SK-N-DZ (cell line): Measurements from ENCODE around the gene NR2C1.

ENCODE experiments used
- DNase-seq: peaks from one replicate; pipeline ENCODE4 v3.0.0-alpha.2; 2015; ENCODE audit warnings: low spot score

Gene NR2C1

DNA sequence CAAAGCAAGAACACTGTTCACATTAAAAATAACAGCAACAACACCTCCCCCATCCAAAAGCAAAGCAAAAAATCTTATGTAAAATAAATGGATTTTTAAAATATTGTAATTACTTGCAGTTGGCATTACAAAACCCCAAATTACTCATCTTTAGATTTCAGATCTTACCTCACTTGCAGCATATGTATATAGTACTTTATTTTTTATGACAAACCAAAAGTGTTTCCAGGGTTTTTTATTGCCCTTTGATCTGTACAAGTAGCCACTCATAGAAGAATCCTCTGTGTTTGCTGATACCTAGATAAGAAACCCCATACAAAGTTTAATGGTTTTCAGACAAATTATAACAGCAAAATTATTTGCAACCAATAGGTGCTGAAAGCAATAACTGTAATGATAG is 12.2 kb upstream of the NR2C1 start:
- no peak for DNase-seq

DNA sequence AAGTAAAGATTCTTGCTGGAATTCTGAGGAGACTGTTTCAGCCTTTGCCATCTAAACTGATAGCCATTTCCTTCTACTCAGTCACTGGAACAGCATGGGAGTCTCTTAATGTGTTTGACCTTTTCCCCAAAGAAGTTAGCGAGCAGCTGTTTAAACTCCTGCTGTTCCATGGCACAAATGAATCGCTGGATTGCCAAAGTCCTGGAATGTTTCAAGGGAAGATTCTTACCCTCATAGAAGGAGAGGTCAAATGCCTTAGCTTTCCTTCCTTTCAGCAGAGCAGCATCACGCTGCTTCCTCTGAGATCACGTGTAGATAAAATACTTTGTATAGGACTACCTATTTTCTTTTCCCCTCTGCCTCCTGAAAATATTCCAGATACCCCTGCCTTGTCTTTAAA is 10.5 kb upstream of the NR2C1 start:
- DNase-seq: peak; percentile 31

DNA sequence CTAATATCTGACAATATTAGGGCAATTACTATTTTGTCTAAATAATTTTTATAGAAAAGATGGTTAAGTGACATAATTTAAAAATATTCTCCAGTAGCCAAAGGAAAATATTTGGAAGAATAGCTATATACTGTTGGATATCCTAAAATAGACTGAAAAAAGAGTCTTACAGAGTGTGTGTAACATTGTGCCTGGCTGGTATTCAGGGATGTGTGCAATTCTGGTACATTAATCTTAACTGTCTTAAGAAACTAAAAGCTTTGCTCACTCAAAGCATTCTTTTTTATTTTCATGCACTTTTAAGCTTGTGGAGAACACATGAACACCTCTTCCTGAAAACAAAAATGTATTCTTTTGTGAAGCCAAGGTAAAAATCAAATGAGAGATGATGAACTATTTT is 10.1 kb upstream of the NR2C1 start:
- DNase-seq: no peak

DNA sequence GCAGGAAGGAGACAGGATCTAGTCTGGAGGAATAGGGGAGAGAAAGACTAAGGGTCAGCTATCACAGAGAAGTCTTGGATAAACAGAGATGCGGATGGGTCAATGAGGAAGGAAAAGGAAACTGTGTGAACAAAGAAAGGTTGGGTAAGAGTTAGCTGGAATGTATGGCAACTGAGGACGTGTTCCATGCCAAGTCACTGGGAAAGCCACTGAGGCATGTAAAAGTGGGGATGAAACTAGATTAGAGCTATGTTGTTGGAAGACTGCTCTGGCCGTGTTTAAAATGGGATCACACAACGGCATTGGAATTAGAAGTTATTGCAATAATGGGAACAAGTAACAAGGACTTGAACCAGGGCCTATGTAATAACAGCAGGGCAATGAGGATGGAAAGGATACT is 3.9 kb upstream of the NR2C1 start:
- DNase-seq: no peak

DNA sequence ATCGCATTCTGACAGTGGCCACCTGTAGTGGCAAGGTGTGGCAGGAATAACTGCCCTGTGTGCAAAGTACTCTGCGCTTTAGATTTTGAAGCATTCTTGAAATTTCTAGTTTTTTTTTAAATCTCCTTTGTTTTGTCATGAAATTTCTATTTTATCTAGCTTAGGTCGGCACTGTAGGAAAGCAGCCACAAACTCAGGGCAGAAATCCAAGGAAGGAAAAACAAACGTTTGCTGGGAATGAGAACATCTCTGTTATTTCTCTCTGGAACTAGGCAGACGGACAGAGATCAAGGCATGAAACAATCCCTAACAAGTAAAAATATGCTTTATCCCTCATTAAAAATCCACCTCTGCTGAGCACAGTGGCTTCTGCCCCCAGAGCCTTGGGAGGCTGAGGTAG is 1.3 kb upstream of the NR2C1 start:
- no peak for DNase-seq

DNA sequence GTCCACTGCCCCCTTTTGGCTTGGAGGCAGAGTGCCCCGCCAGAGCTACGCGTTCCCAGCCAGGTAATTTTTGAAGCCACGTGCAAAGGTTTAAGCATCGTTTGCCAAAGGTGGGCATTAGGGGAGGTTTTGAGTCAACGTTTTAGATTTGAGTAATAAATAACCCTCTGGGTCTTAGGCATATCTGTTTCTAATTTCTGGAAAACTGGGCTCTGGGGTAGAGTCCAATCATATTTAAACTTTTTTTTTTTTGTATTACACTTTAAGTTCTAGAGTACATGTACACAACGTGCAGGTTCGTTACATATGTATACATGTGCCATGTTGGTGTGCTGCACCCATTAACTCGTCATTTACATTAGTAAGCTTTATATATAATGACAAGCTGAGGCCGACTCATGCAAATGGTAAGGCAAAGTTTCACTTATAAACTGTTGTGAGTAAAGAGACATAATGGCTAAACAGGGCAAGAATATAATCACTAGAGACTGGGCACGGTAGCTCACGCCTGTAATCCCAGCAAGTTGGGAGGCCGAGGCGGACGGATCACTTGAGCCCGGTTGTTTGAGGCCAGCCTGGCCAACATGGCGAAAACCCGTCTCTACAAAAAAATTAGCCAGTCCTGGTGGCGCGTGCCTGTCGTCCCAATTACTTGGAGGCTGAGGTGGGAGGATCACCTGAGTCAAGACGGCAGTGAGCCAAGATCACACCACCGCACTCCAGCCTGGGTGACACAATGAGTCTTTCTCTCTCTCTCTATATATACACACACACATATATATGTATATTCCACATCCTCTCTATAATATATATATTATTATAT is 491 bp upstream of the NR2C1 start:
- no peak for DNase-seq

DNA sequence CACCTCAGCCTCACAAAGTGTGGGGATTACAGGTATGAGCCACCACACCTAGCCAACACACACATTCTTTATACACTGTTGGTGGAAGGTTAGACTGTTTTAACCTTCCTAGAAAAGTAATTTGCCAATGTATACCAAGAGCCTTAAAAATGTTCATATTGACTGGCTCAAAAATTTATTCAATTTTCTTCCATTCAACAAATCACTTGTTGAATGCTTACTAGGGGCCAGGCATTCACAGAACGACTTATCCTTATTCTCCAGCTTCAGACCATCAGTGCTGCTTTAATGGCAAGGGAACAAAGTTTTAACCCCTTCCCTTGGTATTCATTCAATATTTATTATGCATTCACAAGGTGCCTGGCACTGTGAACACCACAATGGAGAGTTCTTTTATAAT is 3.0 kb downstream of the NR2C1 start:
- no peak for DNase-seq

DNA sequence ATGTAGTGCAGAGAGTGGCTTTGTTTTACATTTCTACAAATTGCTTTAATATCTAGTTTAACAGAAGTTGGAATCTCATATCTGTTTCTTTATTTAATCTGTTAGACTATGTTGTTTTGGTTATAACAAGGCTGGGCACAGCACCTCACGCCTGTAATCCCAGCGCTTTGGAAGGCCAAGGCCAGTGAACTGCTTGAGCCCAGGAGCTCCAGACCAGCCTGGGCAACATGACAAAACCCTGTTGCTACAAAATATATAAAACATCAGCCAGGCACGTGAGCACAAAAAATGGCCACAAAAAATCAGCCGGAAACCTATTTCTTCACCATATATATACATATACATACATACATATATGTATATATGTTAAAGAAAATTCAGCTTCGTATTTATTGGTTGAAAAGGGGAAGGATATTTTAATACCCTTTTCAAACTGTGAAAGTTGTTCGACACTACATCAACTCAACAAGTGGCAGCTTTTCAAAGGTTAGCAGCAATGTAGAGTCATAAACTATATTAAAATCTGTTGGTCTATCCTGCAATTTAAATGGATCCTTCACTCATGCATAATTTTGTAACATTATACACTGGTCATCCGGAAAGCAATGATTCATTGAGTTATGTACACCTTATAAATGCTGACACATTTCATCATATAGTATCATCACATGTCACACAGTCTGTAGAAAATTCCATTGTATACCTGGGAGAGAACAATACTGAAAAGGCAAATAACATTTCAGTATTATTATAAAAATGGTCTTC is 7.1 kb downstream of the NR2C1 start:
- DNase-seq: no peak

DNA sequence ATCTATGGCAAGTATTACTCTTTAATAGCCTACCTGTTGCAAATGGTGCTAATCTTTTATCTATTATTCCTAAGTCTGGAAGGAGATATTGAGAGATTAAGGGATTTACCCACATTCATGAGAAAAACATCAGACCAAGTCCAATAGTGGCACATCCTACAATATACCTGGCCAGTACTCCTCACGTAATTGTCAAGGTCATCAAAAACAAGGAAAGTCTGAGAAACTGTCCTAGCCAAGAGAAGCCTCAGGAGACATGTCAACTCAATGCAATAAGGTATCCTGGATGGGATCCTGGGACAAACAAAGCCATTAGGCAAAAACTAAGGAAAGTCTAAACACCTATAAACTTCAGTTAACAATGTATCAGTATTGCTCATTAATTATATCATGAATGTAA is 12.5 kb downstream of the NR2C1 start:
- DNase-seq: no peak

DNA sequence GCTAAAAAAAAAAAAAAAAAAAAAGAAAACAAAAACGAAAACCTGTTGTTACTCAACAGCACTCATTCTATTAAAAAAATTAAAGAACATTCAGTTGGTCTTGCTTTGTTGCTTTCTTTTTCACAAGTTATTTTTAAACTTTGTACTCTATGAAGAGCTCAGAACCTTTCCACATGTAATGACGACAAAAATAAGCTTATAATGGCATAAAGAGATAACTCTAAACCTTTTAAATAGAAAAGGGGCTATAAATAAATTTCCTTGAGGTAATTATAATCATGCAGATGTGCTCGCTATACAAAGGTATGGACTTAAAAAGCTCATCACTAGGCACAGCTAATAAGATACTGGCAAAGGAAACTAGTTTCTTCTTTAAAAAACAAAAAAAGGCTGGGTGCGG is 13.4 kb downstream of the NR2C1 start:
- DNase-seq: no peak

DNA sequence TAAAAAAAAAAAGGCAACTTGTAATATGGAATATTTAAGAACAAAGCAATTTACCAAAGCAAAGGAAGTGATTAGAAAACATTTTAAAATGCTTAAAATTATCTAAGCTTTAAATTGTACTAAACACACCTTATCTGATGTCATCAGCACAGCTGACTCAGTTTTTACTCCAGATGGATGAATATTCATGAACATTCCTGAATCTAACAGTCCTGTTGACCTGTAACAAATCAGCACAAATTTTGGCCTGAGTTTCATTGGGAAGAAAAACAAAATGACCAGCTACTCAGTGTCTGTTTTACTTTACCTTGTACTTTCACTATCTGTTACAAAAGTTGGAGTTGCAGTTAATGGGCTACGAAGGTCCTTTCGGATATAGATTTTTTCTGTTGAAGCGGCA is 16.0 kb downstream of the NR2C1 start:
- no peak for DNase-seq

DNA sequence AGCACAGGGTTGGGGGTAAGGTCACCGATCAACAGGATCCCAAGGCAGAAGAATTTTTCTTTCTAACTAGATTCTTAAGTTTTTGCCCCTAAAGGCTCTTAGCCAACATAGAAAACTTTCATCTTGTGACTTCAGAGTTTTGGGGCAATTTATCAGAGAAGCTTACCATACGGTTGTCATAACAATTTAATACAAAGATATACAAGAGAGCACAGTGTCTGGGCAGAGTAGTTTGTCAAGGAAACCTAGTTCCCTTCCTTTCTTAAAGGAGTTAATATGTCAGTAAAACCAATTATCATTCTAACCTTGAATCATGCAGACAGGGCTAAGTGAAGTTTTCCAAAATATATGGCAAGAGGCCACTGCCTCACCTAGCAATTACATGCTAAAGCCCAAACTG is 18.4 kb downstream of the NR2C1 start:
- DNase-seq: no peak

DNA sequence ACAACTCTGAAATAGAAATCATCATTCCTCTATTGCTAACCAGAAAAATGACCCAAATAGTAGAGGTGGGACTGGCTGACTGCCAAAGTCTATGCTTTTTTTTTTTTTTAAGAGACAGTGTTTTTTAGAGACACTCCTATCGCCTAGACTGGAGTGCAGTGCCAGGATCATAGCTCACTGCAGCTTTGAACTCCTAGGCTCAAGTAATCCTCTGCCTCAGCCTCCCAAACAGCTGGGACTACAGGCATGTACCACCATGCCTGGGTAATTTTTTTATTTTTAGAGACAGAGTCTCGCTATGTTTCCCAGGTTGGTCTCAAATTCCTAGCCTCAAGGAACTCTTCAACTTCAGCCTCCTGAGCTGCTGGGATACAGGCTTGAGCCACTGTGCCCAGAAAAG is 19.2 kb downstream of the NR2C1 start:
- no peak for DNase-seq

DNA sequence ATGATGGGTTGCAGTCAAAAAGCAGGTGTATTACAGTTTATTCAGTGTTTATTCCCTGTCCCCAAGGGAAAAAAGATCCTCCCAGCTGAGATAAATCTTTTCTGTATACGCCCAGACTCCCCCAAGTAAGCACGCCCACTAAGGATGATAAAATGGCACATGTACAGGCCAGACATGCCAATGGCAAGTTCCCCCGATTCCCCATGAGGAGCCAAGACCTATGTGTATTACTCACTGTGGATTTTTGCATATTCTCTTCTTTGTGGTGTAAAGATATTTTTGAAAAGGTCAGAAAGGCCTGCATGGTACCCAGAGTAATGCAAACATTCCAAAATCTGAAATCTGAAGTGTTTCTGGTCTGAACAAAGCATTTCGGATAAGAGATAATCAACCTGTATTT is 22.2 kb downstream of the NR2C1 start:
- DNase-seq: no peak

DNA sequence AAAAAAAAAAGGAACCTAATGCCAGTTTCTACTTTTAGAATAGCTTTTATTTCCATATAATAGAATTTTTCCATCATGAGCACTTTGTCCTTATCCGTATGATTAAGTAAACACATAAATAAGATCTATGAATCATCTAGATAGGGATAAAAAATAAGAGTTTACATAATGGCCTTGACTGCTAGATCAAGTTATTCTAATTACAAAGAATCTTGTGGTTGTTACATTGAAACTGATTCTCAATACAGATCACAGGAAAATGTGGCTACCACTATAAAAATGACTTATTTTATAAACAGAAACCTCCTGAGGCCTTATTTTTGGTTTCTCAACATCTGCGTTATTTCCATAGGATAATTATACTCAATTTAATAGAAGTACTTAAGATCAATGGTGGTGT is 35.5 kb downstream of the NR2C1 start:
- DNase-seq: no peak

DNA sequence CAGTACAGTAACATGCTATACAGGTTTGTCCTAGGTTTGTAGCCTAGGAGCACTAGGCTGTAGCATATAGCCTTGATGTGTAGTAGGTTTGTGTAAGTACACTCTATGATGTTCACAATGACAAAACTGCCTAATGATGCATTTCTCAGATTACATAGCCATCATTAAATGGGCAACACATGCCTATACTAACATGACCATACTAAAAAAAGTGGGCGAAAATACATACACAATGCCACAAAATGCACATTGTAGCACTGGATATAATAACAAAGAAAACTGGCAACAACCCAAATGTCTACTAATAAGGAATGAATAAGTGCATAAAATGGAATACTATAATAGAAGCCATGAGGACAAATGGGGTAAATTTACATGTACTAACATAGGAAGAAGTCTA is 38.7 kb downstream of the NR2C1 start:
- no peak for DNase-seq

DNA sequence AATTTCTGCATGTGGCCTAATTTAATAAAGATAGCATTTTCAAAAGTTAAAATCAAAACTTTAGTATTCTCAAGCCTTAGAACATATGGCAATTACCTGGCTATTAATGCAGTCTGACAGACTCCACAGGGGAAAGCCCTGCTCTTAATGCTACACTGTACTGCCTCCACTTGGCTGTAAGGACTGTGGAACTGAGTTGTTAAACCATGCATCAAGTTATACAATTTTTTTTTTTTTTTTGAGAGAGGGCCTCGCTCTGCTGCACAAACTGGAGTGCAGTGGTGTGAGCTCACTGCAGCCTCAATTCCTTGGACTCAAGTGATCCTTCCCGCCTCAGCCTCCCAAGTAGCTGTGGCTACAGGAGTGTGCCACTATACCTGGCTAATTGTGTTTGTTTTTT is 50.9 kb downstream of the NR2C1 start:
- DNase-seq: no peak

DNA sequence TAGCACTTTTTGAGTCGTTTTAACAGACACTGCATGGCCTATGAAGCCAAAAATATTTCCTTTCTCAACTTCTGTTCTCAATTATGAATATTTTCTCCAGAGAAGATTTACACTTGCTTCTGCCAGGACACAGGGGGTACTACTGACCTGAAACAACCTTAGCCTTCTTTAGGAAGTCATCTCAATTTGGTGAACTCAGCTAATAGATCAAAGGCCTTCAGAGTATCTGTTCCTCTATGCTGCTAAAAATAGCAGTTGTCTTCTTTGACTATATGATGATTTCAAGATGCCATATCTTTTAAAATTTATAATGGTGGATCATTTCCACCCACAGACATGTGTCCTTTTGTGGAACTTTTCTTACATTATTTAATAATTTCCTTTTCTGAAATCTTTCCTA is 55.9 kb downstream of the NR2C1 start:
- no peak for DNase-seq

DNA sequence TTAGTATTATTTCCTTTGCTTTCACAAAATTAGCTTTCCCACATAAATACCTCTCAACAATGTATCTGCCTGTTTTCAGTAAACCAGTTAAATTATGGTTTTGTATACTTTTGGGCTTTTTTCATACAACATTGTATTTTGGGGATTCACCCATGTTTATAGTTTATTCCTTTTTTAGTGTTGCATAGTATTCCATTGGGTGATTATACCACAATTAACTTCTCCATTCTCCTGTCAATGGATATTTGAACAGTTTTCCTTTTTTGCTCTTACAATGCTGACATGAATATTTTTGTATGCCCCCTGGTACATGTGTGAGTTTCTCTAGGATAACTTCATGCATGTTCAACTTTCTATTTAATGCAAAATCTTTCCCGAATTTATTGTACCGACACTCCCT is 57.3 kb downstream of the NR2C1 start:
- no peak for DNase-seq

DNA sequence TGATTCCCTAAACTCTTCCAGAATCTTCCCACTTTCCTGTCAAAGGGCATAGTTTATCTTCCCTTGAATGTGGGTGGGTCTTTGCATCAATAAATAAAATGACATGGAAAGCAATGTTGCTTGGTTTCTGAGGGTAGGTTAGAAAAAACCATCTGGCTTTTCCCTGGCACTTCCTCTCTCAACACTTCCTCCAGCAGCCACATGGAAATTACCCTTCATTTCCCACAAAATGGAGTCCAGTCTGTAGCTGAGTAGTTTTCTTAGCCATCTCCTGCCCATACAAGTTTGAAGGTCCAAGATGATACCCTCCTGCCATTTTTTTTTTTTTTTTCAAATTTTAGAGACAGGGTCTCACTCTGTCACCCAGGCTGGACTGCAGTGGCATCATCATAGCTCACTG is 58.9 kb downstream of the NR2C1 start:
- DNase-seq: no peak

DNA sequence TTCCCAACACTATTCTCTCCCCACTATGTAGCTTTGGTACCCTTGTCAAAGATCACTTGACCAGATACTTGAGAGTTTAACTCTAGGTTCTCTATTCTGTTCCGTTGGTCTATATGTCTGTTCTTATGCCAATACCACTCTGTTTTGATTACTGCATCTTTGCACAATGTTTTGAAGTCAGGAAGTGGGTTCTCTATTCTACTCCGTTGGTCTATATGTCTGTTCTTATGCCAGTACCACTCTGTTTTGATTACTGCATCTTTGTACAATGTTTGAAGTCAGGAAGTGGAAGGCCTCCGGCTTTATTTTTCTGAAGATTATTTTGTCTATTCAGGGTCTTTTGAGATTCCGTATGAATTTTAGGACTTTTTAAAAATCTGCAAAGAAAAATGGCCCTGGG is 67.2 kb downstream of the NR2C1 start:
- DNase-seq: no peak

DNA sequence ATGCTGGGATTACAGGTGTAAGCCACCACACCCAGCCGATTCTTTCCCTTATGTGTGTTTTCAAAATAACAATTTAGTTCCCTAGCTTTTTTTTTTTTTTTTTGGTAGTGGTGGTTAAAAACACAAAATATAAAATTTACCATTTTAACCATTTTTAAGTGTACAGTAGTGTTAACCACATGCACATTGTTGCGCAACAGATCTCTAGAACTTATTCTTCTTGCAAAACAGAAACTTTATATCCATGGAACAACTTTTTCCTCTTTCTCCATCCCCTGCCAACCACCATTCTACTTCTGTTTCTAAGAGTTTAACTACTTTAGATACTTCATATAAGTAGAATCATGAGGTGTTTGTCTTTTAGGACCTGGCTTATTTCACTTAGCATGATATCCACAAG is 68.8 kb downstream of the NR2C1 start:
- DNase-seq: no peak

DNA sequence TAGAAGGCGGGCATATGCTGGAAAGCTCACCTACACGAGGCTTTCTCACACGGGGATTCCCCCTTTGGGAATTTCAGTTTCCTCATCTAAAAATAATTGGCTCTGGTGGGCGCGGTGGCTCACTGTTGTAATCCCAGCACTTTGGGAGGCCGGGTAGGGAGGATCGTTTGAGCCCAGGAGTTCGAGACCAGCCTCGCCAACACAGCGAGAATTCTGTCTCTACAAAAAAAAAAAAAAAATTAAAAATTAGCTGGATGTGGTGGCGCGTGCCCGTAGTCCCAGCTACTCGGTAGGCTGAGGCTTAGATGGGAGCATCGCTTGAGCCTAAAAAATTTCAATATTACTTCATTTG is 69.5 kb downstream of the NR2C1 start:
- DNase-seq: no peak
